SK-N-SH (cell line): ENCODE data around the gene ACSS2.

ENCODE experiments used
- EZH2phosphoT487 ChIP-seq: fragments of 200-600 bp; sonication (generic); IDR thresholded peaks from 2 replicates; pipeline ENCODE4 v1.6.1; 2017; ENCODE audit warnings: low read depth, mixed run types, mild to moderate bottlenecking, antibody characterized with exemption, moderate library complexity, borderline replicate concordance
- MXI1 ChIP-seq: IDR thresholded peaks from 2 replicates; pipeline ENCODE4 v1.6.1; 2012; ENCODE audit warnings: mild to moderate bottlenecking, low read depth, low read length, improper control_type of control experiment
- POLR2AphosphoS5 ChIP-seq: IDR thresholded peaks from 2 replicates; pipeline ENCODE4 v1.6.1; 2012; ENCODE audit warnings: low read depth, low read length
- RCOR1 ChIP-seq: fragments of 150-350 bp; IDR thresholded peaks from 2 replicates; pipeline ENCODE4 v1.6.1; 2017; ENCODE audit warnings: antibody characterized with exemption, low read length
- RFX5 ChIP-seq: IDR thresholded peaks from 2 replicates; pipeline ENCODE4 v1.6.1; 2012; ENCODE audit warnings: mild to moderate bottlenecking, improper control_type of control experiment, low read length
- SIN3A ChIP-seq: IDR thresholded peaks from 2 replicates; pipeline ENCODE4 v1.6.1; 2012; ENCODE audit warnings: low read depth, mild to moderate bottlenecking, low read length, moderate library complexity, borderline replicate concordance
- SMC3 ChIP-seq: IDR thresholded peaks from 2 replicates; pipeline ENCODE4 v1.6.1; 2012; ENCODE audit warnings: low read depth, low read length, improper control_type of control experiment
- TCF12 ChIP-seq: IDR thresholded peaks from 2 replicates; pipeline ENCODE4 v1.4.0; 2012
- YY1 ChIP-seq: IDR thresholded peaks from 2 replicates; pipeline ENCODE4 v1.4.0; 2012; ENCODE audit warnings: low read depth, mild to moderate bottlenecking
- TF ChIP-seq, protein P1 (sequence below): fragments of 200-600 bp; sonication (generic); IDR thresholded peaks from 2 replicates; pipeline ENCODE4 v1.6.1; 2017; ENCODE audit warnings: antibody characterized with exemption, mild to moderate bottlenecking, moderate library complexity
- TF ChIP-seq, protein P2 (sequence below): fragments of 150-350 bp; IDR thresholded peaks from 2 replicates; pipeline ENCODE4 v1.6.1; 2016; ENCODE audit warnings: mild to moderate bottlenecking, low read depth, low read length
- TF ChIP-seq, protein P3 (sequence below): IDR thresholded peaks from 2 replicates; pipeline ENCODE4 v1.6.1; 2012; ENCODE audit warnings: mild to moderate bottlenecking, low read depth, low read length, moderate library complexity
- TF ChIP-seq, protein P4 (sequence below): fragments of 150-350 bp; IDR thresholded peaks from 2 replicates; pipeline ENCODE4 v1.6.1; 2017; ENCODE audit warnings: antibody characterized with exemption, low read length, low read depth, borderline replicate concordance

DNA sequence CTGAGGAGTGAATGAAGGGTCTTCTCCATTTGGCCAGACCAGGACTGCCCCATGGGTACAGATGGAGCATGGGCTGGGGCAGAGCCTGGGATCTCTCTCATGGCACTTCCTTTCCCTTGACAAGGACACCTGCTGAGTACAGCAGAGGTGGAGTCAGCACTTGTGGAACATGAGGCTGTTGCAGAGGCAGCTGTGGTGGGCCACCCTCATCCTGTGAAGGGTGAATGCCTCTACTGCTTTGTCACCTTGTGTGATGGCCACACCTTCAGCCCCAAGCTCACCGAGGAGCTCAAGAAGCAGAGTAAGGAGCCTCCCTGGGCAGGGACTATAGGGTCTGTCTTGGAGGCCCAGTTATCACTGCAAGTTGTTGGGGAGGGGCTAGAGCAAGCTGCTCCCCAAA lies 49.6 kb downstream of the ACSS2 start:
- TF ChIP-seq, protein P1, sequence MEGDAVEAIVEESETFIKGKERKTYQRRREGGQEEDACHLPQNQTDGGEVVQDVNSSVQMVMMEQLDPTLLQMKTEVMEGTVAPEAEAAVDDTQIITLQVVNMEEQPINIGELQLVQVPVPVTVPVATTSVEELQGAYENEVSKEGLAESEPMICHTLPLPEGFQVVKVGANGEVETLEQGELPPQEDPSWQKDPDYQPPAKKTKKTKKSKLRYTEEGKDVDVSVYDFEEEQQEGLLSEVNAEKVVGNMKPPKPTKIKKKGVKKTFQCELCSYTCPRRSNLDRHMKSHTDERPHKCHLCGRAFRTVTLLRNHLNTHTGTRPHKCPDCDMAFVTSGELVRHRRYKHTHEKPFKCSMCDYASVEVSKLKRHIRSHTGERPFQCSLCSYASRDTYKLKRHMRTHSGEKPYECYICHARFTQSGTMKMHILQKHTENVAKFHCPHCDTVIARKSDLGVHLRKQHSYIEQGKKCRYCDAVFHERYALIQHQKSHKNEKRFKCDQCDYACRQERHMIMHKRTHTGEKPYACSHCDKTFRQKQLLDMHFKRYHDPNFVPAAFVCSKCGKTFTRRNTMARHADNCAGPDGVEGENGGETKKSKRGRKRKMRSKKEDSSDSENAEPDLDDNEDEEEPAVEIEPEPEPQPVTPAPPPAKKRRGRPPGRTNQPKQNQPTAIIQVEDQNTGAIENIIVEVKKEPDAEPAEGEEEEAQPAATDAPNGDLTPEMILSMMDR: no peak
- no peak for TF ChIP-seq MXI1
- TF ChIP-seq POLR2AphosphoS5: no peak
- TF ChIP-seq SIN3A: no peak
- no peak for TF ChIP-seq YY1
- no peak for TF ChIP-seq TCF12
- no peak for TF ChIP-seq EZH2phosphoT487
- no peak for TF ChIP-seq RFX5
- TF ChIP-seq, protein P2, sequence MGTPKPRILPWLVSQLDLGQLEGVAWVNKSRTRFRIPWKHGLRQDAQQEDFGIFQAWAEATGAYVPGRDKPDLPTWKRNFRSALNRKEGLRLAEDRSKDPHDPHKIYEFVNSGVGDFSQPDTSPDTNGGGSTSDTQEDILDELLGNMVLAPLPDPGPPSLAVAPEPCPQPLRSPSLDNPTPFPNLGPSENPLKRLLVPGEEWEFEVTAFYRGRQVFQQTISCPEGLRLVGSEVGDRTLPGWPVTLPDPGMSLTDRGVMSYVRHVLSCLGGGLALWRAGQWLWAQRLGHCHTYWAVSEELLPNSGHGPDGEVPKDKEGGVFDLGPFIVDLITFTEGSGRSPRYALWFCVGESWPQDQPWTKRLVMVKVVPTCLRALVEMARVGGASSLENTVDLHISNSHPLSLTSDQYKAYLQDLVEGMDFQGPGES: no peak
- TF ChIP-seq RCOR1: no peak
- TF ChIP-seq, protein P3, sequence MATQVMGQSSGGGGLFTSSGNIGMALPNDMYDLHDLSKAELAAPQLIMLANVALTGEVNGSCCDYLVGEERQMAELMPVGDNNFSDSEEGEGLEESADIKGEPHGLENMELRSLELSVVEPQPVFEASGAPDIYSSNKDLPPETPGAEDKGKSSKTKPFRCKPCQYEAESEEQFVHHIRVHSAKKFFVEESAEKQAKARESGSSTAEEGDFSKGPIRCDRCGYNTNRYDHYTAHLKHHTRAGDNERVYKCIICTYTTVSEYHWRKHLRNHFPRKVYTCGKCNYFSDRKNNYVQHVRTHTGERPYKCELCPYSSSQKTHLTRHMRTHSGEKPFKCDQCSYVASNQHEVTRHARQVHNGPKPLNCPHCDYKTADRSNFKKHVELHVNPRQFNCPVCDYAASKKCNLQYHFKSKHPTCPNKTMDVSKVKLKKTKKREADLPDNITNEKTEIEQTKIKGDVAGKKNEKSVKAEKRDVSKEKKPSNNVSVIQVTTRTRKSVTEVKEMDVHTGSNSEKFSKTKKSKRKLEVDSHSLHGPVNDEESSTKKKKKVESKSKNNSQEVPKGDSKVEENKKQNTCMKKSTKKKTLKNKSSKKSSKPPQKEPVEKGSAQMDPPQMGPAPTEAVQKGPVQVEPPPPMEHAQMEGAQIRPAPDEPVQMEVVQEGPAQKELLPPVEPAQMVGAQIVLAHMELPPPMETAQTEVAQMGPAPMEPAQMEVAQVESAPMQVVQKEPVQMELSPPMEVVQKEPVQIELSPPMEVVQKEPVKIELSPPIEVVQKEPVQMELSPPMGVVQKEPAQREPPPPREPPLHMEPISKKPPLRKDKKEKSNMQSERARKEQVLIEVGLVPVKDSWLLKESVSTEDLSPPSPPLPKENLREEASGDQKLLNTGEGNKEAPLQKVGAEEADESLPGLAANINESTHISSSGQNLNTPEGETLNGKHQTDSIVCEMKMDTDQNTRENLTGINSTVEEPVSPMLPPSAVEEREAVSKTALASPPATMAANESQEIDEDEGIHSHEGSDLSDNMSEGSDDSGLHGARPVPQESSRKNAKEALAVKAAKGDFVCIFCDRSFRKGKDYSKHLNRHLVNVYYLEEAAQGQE: no peak
- TF ChIP-seq SMC3: no peak
- TF ChIP-seq, protein P4, sequence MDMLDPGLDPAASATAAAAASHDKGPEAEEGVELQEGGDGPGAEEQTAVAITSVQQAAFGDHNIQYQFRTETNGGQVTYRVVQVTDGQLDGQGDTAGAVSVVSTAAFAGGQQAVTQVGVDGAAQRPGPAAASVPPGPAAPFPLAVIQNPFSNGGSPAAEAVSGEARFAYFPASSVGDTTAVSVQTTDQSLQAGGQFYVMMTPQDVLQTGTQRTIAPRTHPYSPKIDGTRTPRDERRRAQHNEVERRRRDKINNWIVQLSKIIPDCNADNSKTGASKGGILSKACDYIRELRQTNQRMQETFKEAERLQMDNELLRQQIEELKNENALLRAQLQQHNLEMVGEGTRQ: no peak
